NCI-H524 (cell line): ENCODE results near the gene NSDHL.
"Not testable (repeated sequence)": the region's sequence is repeated elsewhere in the genome, so short reads cannot be mapped to it uniquely, and the experiment has no call there.

Experiments used
- DNase-seq, 2 experiments: peaks; one replicate each; lab custom pipeline; 2025; lab: John Stamatoyannopoulos, UW

Gene NSDHL

GRCh38 chrX:152895121-152895520, 64.3 kb downstream of the NSDHL start:
- no peak for DNase-seq

- DNase-seq: no peak
Observed at GRCh38 chrX:152895724-152896420, 65.0 kb downstream of the NSDHL start.

- DNase-seq: no peak
Observed at GRCh38 chrX:152896450-152896849, 65.6 kb downstream of the NSDHL start.

- no peak for DNase-seq
Observed at GRCh38 chrX:152897222-152898131, 66.6 kb downstream of the NSDHL start, which contains the start of gene ZNF185. ZNF185 (plus strand) TSS chrX:152898067; CDS start chrX:152914490, 16,423 bp downstream.

- no peak for DNase-seq
Observed at GRCh38 chrX:152898442-152898841, 67.6 kb downstream of the NSDHL start.

- peak in 1 of 2 experiments; percentile 50 for DNase-seq
Observed at GRCh38 chrX:152899111-152899873, 68.4 kb downstream of the NSDHL start.

- DNase-seq: peak in 1 of 2 experiments; percentile 64
Observed at GRCh38 chrX:152899874-152900719, 69.2 kb downstream of the NSDHL start.

- no peak for DNase-seq
Observed at GRCh38 chrX:152900937-152901445, 70.1 kb downstream of the NSDHL start.

GRCh38 chrX:152901816-152902501, 71.1 kb downstream of the NSDHL start:
- DNase-seq: no peak

GRCh38 chrX:152902502-152902820, 71.6 kb downstream of the NSDHL start:
- no peak for DNase-seq

- DNase-seq: no peak
Observed at GRCh38 chrX:152903589-152903988, 72.7 kb downstream of the NSDHL start.

- peak; percentile 28 to 47 for DNase-seq
Observed at GRCh38 chrX:152904151-152905080, 73.6 kb downstream of the NSDHL start.

- peak; percentile 75 to 91 for DNase-seq
Observed at GRCh38 chrX:152905081-152905420, 74.2 kb downstream of the NSDHL start.

- DNase-seq: peak; percentile 34 to 74
Observed at GRCh38 chrX:152907084-152907651, 76.3 kb downstream of the NSDHL start.

- no peak for DNase-seq
Observed at GRCh38 chrX:152908486-152908885, 77.6 kb downstream of the NSDHL start.

- not testable (repeated sequence) for DNase-seq
Observed at GRCh38 chrX:152910018-152910417, 79.2 kb downstream of the NSDHL start.

GRCh38 chrX:152912106-152912505, 81.2 kb downstream of the NSDHL start:
- DNase-seq: peak in 1 of 2 experiments; percentile 33

- no peak for DNase-seq
Observed at GRCh38 chrX:152912641-152913040, 81.8 kb downstream of the NSDHL start.

- DNase-seq: peak in 1 of 2 experiments; percentile 18
Observed at GRCh38 chrX:152913346-152913745, 82.5 kb downstream of the NSDHL start.
